Liver (tissue), 3 donors: ENCODE data around the gene LDLRAD3.

Experiments
- GABPA ChIP-seq, 2 donors: IDR thresholded peaks in 1 of 2; conservative IDR thresholded peaks in 1 of 2; 2 replicates each; pipeline ENCODE4 v1.6.1; 2016; ENCODE audit warnings: antibody characterized with exemption in 2 of 2, mild to moderate bottlenecking in 1 of 2, moderate library complexity in 1 of 2
- RXRA ChIP-seq, 2 donors: IDR thresholded peaks; 2 replicates each; pipeline ENCODE4 v1.6.1; 2017 to 2018; ENCODE audit warnings: antibody characterized with exemption in 2 of 2, mild to moderate bottlenecking in 1 of 2
- TAF1 ChIP-seq: conservative IDR thresholded peaks from 2 replicates; pipeline ENCODE4 v1.6.1; 2016; ENCODE audit warnings: antibody characterized with exemption, mild to moderate bottlenecking
- TF ChIP-seq, protein P1 (sequence below): fragments of 150-350 bp; IDR thresholded peaks from 2 replicates; pipeline ENCODE4 v1.5.1; 2017; ENCODE audit warnings: improper control_type of control experiment, low read depth, low read length; ENCODE audit not compliant: missing input control
- TF ChIP-seq, protein P2 (sequence below): IDR thresholded peaks from 2 replicates; pipeline ENCODE4 v1.6.1; 2016; ENCODE audit warnings: antibody characterized with exemption
- TF ChIP-seq, protein P3 (sequence below): IDR thresholded peaks from 2 replicates; pipeline ENCODE4 v1.6.1; 2016; ENCODE audit warnings: antibody characterized with exemption
- donor health status: healthy.
- donor health status: healthy.

DNA sequence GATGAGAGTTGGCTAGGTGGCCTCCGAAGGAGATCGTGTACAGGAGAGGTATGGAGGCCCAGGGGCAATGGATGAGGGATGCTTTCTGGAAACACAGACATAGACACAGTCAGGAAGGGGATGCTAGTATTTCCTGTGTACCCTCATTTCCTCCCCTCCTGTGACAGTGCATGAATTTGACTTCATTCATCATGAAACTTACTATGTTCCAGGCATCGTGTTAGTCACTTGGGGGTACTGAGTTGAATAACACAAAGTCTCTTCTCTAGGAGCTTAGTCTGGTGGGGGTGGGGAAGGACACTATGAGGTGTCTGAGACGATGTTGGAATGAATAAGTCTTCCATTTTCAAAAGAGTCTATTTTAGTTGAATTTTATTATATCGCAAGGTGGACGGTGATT lies 32.6 kb downstream of the LDLRAD3 start:
- TF ChIP-seq, protein P1, sequence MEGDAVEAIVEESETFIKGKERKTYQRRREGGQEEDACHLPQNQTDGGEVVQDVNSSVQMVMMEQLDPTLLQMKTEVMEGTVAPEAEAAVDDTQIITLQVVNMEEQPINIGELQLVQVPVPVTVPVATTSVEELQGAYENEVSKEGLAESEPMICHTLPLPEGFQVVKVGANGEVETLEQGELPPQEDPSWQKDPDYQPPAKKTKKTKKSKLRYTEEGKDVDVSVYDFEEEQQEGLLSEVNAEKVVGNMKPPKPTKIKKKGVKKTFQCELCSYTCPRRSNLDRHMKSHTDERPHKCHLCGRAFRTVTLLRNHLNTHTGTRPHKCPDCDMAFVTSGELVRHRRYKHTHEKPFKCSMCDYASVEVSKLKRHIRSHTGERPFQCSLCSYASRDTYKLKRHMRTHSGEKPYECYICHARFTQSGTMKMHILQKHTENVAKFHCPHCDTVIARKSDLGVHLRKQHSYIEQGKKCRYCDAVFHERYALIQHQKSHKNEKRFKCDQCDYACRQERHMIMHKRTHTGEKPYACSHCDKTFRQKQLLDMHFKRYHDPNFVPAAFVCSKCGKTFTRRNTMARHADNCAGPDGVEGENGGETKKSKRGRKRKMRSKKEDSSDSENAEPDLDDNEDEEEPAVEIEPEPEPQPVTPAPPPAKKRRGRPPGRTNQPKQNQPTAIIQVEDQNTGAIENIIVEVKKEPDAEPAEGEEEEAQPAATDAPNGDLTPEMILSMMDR, result no peak
- no peak for TF ChIP-seq GABPA (IDR thresholded peaks at IDR 0.05 in 1 of 2, conservative IDR thresholded peaks at IDR 0.05 in 1 of 2)
- TF ChIP-seq, protein P2, sequence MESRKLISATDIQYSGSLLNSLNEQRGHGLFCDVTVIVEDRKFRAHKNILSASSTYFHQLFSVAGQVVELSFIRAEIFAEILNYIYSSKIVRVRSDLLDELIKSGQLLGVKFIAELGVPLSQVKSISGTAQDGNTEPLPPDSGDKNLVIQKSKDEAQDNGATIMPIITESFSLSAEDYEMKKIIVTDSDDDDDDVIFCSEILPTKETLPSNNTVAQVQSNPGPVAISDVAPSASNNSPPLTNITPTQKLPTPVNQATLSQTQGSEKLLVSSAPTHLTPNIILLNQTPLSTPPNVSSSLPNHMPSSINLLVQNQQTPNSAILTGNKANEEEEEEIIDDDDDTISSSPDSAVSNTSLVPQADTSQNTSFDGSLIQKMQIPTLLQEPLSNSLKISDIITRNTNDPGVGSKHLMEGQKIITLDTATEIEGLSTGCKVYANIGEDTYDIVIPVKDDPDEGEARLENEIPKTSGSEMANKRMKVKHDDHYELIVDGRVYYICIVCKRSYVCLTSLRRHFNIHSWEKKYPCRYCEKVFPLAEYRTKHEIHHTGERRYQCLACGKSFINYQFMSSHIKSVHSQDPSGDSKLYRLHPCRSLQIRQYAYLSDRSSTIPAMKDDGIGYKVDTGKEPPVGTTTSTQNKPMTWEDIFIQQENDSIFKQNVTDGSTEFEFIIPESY, result no peak
- no peak for TF ChIP-seq RXRA (IDR thresholded peaks at IDR 0.05)
- no peak for TF ChIP-seq TAF1
- TF ChIP-seq, protein P3, sequence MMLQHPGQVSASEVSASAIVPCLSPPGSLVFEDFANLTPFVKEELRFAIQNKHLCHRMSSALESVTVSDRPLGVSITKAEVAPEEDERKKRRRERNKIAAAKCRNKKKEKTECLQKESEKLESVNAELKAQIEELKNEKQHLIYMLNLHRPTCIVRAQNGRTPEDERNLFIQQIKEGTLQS, result no peak
